Measurements from ENCODE around the gene SNRPA1.

Gene SNRPA1

DNA sequence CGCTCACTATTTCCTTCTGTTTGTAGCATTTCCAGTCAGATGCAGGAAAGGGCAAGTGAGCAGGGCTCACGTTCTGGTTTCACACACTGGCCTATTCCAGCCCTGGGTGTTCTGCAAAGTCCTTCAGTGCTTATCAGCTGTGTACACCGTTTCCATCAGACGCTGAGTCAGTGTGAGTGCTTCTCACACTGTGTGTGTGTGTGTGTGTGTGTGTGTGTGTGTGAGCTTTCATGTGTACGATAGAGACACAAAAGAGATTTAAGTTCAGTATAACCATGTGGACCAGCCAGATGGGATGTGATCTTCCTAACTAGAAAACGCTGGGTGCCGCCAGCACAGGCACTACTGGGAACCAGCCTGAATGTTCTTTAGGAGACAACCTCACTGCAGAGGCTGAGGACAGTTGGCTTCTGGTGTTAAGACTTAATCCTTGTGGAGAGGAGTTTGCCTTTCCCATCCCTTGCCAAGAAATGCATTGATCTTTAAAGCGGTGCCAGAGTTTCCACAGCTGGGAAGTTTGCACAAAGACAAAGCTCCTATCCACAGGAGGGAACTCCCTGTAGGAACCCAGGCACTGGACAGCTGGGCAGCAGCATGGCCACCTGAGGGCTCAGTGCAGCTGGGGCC is 39.3 kb downstream of the SNRPA1 start:
- no peak for DNase-seq

DNA sequence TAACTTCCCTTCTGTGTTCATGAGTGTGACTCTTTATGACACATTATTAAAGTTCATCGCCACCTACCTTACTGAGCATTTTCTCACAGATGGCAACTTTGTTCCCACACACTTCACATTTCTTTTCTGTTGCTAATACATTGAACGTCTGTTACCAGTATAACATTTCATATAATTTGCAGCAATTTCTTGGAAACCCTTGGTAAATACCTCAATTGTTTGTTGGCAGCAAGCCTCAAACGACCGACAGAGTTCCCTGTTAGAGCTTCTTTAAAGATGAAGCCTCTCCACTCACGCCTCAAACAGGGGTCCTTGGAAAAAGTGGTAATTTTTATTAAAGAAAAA is 40.0 kb downstream of the SNRPA1 start:
- no peak for DNase-seq

DNA sequence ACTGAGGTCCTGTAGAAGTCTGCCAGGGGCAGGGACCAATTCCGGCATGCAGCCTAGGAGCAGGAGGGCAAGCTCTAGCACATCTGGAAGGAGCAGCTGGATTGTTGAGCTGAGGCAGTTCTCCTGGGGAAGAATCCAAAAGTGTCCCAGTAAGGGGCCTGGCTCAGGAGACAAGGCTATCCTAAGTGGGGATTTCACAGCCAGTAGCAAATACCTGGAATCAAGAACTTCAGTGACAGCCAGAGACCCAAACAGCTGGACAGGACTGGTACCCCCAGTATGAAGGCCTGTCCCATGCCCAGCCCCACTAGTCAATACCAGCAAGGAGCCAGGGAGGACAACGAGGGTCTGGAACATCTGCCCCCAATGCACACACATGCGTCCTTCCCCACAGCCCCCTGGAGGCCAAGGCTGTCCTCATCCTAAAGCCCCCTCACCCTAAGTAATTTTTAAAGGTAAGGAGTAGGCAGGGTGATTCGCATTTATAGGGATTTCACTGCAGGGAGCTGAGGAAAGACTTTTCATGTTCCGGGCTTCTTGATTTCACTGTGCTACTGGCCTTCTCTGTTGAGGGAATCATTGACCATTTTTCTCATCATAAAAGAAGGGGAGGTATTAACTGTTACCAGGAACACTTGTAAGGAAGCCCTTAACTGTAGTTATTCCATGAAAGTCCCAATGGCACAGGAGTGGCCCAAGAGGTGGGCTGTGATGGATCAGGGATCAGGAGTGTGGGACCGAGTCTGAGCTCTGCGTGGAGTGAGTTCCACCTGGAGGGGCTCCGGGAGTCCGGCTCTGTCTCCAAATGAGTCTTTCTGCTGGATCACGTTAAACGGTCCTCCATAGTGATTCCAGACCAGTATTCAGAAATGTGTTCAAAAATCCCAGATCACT is 40.6 kb downstream of the SNRPA1 start:
- DNase-seq: no peak

DNA sequence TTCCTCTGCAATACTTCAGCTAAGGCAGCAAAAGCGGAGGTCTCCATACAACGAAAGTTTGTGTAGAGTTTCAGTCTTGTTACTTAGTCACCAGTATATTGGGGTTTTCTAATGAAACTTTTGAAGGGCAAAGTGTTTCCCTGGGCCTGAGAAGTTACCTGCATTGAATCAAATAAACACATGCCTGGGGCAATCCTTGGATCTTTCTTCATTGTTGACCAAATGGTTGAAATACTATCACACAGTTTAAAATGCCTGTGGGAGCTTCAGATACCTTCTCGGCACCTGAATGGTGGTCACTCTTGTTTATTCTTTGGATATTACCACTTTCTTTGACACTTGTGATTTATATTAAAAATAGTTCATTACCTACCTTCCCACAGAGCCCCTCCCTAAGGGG is 42.2 kb downstream of the SNRPA1 start:
- no peak for DNase-seq

- peak; percentile 87 for DNase-seq
These were observed 42.9 kb downstream of the SNRPA1 start, which contains the start of gene CHSY1 for GRCh38 chr15:101251830-101252820. CHSY1 (minus strand) TSS chr15:101252048; CDS start chr15:101251456, 592 bp downstream.

DNA sequence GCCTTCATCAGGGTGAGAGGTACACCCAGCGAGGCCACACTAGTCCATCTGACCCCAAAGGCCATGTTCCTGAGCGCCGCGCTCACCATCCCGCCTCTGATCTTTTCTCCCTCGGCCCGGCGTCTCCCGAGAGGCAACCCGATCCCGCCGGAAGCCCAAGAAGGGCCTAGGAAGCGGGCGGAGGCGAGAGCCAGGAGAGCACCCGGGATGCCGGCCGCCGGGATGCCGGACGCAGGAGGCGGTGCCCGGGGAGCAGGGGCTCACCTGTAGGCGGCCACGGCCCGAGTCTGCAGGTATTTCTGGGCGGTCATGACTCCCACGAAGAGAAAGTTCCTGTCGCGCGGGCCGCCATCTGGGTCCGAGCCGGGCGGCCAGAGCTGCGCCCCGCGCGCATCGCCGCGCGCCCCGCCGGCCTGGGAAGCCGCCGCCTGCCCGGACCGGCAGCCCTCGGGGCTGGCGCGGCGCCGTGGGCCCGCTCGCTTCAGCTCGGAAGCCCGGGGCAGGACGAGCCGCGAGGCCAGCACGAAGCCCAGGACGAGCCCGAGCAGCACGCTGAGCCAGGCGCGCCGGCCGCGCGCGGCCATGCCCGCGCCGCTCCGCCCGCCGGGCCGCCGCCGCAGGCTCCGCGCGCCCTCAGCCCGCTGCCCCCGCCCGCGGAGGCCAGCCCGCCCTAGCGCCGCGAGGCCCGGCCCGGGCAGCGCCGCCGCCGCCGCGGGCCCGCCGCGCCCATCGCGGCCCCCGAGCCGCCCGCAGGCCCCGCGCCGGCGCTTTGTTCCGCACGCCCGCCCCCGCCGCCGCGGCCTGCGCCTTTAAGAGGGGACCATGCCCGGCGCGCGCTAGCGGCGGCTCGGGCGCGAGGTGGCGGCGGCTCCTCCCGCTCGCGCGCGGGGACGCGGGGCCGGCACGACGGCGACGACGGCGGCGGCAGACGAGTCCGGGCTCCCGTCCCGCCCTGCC is 43.9 kb downstream of the SNRPA1 start:
- DNase-seq: peak; percentile 32

DNA sequence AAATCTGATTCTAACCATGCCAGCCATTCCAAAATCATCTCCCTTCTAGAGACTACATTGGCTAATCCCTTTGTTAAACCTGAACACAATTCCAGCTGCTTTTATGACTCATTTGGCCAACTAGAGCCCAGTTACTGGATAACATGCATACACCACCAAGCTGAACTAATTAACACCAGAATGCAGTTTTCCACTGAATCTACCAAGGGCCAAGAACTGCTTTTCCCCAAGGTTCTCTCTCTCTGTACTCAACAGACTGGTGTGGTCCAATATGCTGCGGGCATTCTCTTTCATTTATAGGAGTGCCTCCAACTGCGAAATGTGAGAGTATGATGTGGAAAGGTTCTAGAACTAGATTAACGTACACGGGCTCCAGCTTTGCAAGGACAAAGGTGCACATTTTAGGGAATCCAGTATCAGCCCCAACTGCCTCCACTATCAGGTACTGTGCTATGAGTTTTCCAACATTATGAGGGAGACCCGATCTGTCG is 44.7 kb downstream of the SNRPA1 start:
- no peak for DNase-seq

GRCh38 chr15:101248274-101248673 is 46.8 kb downstream of the SNRPA1 start:
- no peak for DNase-seq

GRCh38 chr15:101246824-101247745 is 48.0 kb downstream of the SNRPA1 start:
- DNase-seq: no peak

GRCh38 chr15:101246391-101246790 is 48.7 kb downstream of the SNRPA1 start:
- DNase-seq: no peak

DNA sequence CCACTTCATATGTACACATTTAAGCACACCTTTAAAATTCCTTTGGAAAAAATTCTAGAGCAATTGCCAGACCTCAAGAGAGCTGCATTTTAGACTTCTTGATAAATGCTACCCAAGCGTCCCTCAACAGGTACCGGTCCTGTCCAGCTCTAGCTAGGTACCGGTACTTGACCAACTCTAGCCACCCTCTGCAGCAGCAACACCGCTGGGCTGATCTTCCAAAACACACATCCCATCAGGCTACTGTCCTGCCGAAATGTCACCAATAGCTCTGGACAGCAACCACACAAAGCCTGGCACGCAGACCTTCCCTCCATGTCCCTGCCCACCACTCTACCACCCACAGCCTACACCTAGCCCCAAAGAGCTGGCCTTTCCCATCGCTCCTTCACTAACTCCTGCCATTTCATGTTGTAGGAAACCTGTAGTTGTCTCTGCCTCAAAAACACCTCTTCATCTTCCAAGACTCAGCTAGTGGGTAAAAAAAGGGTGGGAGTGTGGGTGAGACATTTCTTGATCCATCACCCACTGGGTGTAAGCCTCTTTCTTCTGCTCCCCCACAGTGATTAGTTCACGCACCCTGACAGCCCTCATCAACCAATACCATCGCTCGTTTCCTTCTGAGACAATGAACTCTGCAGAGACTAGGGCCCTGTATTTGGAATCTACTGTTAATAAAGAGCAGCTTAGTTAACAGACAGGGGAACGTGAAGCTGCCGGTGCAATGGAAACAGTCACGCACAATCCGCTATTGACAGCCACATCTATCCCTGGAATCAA is 50.0 kb downstream of the SNRPA1 start:
- no peak for DNase-seq

GRCh38 chr15:101244036-101244781 is 50.8 kb downstream of the SNRPA1 start:
- no peak for DNase-seq

DNA sequence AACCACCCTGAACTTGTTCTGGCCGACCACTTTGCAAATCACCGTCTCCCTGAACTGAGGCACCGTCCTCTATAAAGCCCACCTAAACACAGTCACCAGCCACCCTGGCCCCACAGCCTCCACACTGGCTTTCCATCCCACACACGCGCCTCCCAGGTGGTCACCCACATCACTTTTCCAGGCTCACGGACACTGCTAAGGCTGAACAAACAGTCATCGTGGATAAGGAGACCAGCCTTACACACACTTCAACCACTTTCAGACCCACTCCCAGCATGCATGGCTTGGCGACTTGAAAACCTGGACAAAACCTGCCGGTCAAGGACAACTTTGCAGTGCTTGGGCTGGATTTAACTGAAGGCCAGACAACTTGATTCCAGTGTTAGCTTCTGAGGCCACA is 51.6 kb downstream of the SNRPA1 start:
- DNase-seq: no peak

GRCh38 chr15:101242999-101243336 is 52.1 kb downstream of the SNRPA1 start:
- no peak for DNase-seq

DNA sequence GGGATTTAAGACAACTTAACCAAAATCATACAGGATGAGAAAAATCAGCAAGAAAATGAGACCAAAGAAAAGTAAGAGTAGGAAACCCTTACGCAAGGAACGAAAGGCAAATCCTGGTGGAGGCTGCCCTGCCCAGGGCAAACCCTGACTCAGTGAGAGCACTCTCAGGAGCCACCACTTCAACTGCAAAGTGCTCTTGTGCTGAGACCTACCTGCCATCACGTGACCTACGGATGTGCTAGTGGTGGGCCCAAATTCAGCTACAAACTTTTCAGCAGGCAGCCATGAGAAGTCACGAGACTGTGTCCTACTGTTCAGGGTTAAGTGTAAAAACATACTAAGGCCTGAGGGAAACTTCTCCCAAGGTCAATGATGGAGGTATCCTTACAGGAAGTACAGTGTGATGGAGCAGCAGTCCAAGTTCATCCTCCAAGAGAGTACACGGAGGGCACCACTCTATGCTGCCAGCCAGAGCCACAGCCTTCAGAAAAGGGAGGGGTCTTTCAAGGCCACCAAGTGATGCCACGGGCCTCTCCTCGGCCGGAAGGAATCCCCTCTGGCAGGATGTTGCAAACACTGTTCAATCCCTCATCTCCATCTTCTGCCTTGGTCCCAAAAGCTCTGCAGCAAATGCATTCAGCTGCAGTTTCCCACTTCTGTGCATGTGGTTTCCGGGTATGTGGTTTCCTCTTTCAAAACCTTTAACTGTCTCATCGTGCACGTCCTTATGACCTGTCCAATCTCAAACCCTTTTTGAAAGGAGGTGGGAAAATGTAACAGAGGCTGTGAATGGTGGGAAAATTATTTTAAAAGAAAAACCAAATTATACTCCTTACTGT is 52.7 kb downstream of the SNRPA1 start:
- DNase-seq: peak; percentile 40

- DNase-seq: no peak
These were observed 54.7 kb downstream of the SNRPA1 start for GRCh38 chr15:101240358-101240757.

- DNase-seq: no peak
These were observed 55.3 kb downstream of the SNRPA1 start for GRCh38 chr15:101239724-101240136.

GRCh38 chr15:101237251-101237650 is 57.8 kb downstream of the SNRPA1 start:
- DNase-seq: no peak
